NCI-H1417 (cell line): ENCODE measurements around the gene IRAK3.
A peak's percentile ranks its signal among the peaks of the same experiment; 100 is the strongest.

Experiments used
- DNase-seq, 3 experiments: peaks; one replicate each; lab custom pipeline; 2025; lab: John Stamatoyannopoulos, UW

IRAK3 gene

GRCh38 chr12:66258011-66258410 lies 69.0 kb downstream of the IRAK3 start:
- DNase-seq: no peak

GRCh38 chr12:66262737-66263136 lies 73.7 kb downstream of the IRAK3 start:
- DNase-seq: no peak

GRCh38 chr12:66268562-66268961 lies 79.5 kb downstream of the IRAK3 start:
- no peak for DNase-seq

GRCh38 chr12:66269142-66269541 lies 80.1 kb downstream of the IRAK3 start:
- no peak for DNase-seq

GRCh38 chr12:66269757-66270383 lies 80.9 kb downstream of the IRAK3 start:
- DNase-seq: peak in 2 of 3 experiments; percentile 12 to 53

GRCh38 chr12:66270613-66271012 lies 81.6 kb downstream of the IRAK3 start:
- no peak for DNase-seq

- no peak for DNase-seq
These were observed 83.6 kb downstream of the IRAK3 start for GRCh38 chr12:66272650-66273049.

- no peak for DNase-seq
These were observed 84.1 kb downstream of the IRAK3 start for GRCh38 chr12:66273147-66273546.

GRCh38 chr12:66275040-66275439 lies 86.0 kb downstream of the IRAK3 start:
- no peak for DNase-seq

- peak in 1 of 3 experiments; percentile 41 for DNase-seq
These were observed 90.2 kb downstream of the IRAK3 start for GRCh38 chr12:66279123-66279712.

GRCh38 chr12:66280561-66280960 lies 91.5 kb downstream of the IRAK3 start:
- no peak for DNase-seq

GRCh38 chr12:66282244-66282643 lies 93.2 kb downstream of the IRAK3 start:
- DNase-seq: no peak

- DNase-seq: no peak
These were observed 98.3 kb downstream of the IRAK3 start for GRCh38 chr12:66287275-66287674.

GRCh38 chr12:66288121-66288520 lies 99.1 kb downstream of the IRAK3 start:
- no peak for DNase-seq

GRCh38 chr12:66289485-66289884 lies 100.5 kb downstream of the IRAK3 start:
- no peak for DNase-seq

- DNase-seq: no peak
These were observed 101.7 kb downstream of the IRAK3 start for GRCh38 chr12:66290716-66291200.

GRCh38 chr12:66296176-66296683 lies 107.2 kb downstream of the IRAK3 start:
- DNase-seq: peak in 1 of 3 experiments; percentile 56

- no peak for DNase-seq
These were observed 108.1 kb downstream of the IRAK3 start for GRCh38 chr12:66297080-66297479.

GRCh38 chr12:66297923-66298322 lies 108.9 kb downstream of the IRAK3 start:
- no peak for DNase-seq

- DNase-seq: peak; percentile 98 to 99 (median 99)
These were observed 113.2 kb downstream of the IRAK3 start, which contains the start of gene HELB for GRCh38 chr12:66301944-66302826. Gene HELB (plus strand): TSS chr12:66302493. CDS start chr12:66302604, 111 bp downstream.

- DNase-seq: no peak
These were observed 113.8 kb downstream of the IRAK3 start for GRCh38 chr12:66302827-66303169.

GRCh38 chr12:66303316-66303804 lies 114.3 kb downstream of the IRAK3 start:
- peak in 1 of 3 experiments; percentile 45 for DNase-seq
